HCT116 (cell line): ENCODE measurements around the gene GNA12. TPM values are rescaled to one million over a fixed set of nuclear protein-coding genes. Genes with fewer than 3 reads are reported as not detected.

Experiments used
- ATAC-seq: fragments of 200-7000 bp; cut with Tn5 transposase; 2 replicates; pipeline ENCODE4 v1.9.1; 2020; ENCODE audit warnings: mild to moderate bottlenecking, moderate library complexity
- BruUV-seq: library from RNA; stranded (reverse); fragments of 400-500 nt; replicated peaks from 2 replicates; lab custom pipeline; 2021; lab: Mats Ljungman, UMichigan
- CTCF ChIA-PET: fragments of 300-600 bp; sonication (Branson Sonifier 250); formaldehyde crosslinking; loops from one replicate; lab custom pipeline; 2021; ENCODE audit warnings: antibody characterized with exemption; lab: Charles Lee
- POLR2A ChIA-PET: fragments of 300-600, 350-600 bp; sonication (Branson Sonifier 250); formaldehyde crosslinking; loops from one replicate; lab custom pipeline; 2021; ENCODE audit warnings: antibody characterized with exemption; lab: Charles Lee
- RAD21 ChIA-PET, 2 experiments: fragments of 300-600 bp; sonication (Branson Sonifier 250); formaldehyde crosslinking; loops; one replicate each; lab custom pipeline; 2023; ENCODE audit warnings: low total read pairs in 2 of 2; ENCODE audit not compliant: uncharacterized antibody in 2 of 2, unreplicated experiment in 2 of 2, low non-redundant PET in 1 of 2; lab: Charles Lee
- DNase-seq: peaks from one replicate; pipeline ENCODE4 v3.0.0-alpha.2; 2010; ENCODE audit warnings: low read depth, low spot score
- H2AFZ ChIP-seq: fragments of 200-600 bp; shearing (Covaris generic), sonication (generic); 2 replicates; pipeline ENCODE4 v1.6.1; 2017; ENCODE audit warnings: low read depth, mixed run types, mixed read lengths, antibody characterized with exemption, low read length; ENCODE audit not compliant: poor library complexity, severe bottlenecking
- H3K27ac ChIP-seq: 2 replicates; pipeline ENCODE4 v1.5.1; 2012; ENCODE audit warnings: low read depth, low read length
- H3K27me3 ChIP-seq: fragments of 200-600 bp; sonication (generic); 2 replicates; pipeline ENCODE4 v1.6.1; 2016; ENCODE audit warnings: mixed run types, low read length, mixed read lengths; ENCODE audit not compliant: insufficient read depth
- H3K36me3 ChIP-seq, 2 experiments: fragments of 200-500 bp in 1 of 2; fragments of 200-600 bp in 1 of 2; sonication (Bioruptor generic) in 1 of 2; sonication (generic) in 1 of 2; 2 replicates each; pipeline versions ENCODE4 v1.5.1 to v1.6.1; 2014 to 2016; ENCODE audit warnings: low read length in 2 of 2, inconsistent platforms in 1 of 2, mixed read lengths in 1 of 2, mixed run types in 1 of 2; ENCODE audit not compliant: insufficient read depth in 2 of 2, control insufficient read depth in 1 of 2
- H3K4me1 ChIP-seq, 2 experiments: fragments of 200-600 bp in 1 of 2; sonication (generic) in 1 of 2; 2 replicates each; pipeline versions ENCODE4 v1.5.1 to v1.6.1; 2012 to 2017; ENCODE audit warnings: low read length in 2 of 2, inconsistent platforms in 1 of 2, mild to moderate bottlenecking in 1 of 2, mixed read lengths in 1 of 2, mixed run types in 1 of 2, moderate library complexity in 1 of 2; ENCODE audit not compliant: insufficient read depth in 2 of 2, control insufficient read depth in 1 of 2
- H3K4me2 ChIP-seq: fragments of 200-600 bp; sonication (generic); 2 replicates; pipeline ENCODE4 v1.6.1; 2017; ENCODE audit warnings: mixed run types, low read length, mixed read lengths
- H3K4me3 ChIP-seq, 2 experiments: fragments of 200-600 bp in 1 of 2; sonication (generic) in 1 of 2; replicated peaks in 1 of 2; 2 replicates each; pipeline ENCODE4 v1.5.1; 2011 to 2016; ENCODE audit warnings: low read length in 2 of 2, control low read depth in 1 of 2, low read depth in 1 of 2, mild to moderate bottlenecking in 1 of 2, mixed read lengths in 1 of 2, mixed run types in 1 of 2
- H3K79me2 ChIP-seq: fragments of 200-600 bp; sonication (generic); 2 replicates; pipeline ENCODE4 v1.6.1; 2017; ENCODE audit warnings: mild to moderate bottlenecking, mixed run types, low read length, moderate library complexity, mixed read lengths; ENCODE audit not compliant: insufficient read depth
- H3K9ac ChIP-seq: fragments of 200-600 bp; sonication (generic); 2 replicates; pipeline ENCODE4 v1.6.1; 2016; ENCODE audit warnings: low read length, mixed read lengths
- H3K9me2 ChIP-seq: fragments of 200-600 bp; sonication (generic), shearing (Covaris generic); 2 replicates; pipeline ENCODE4 v1.6.1; 2017; ENCODE audit warnings: mixed run types, mild to moderate bottlenecking, moderate library complexity; ENCODE audit not compliant: insufficient read depth
- H3K9me3 ChIP-seq, 2 experiments: fragments of 200-500 bp in 1 of 2; fragments of 200-600 bp in 1 of 2; sonication (Bioruptor generic) in 1 of 2; sonication (generic) in 1 of 2; 2 replicates each; pipeline ENCODE4 v1.6.1; 2014 to 2017; ENCODE audit warnings: low read length in 2 of 2, mixed read lengths in 2 of 2, inconsistent platforms in 1 of 2, low read depth in 1 of 2, mild to moderate bottlenecking in 1 of 2, mixed run types in 1 of 2, moderate library complexity in 1 of 2; ENCODE audit not compliant: control insufficient read depth in 1 of 2, insufficient read depth in 1 of 2
- H4K20me1 ChIP-seq: fragments of 200-600 bp; sonication (generic), shearing (Covaris generic); 2 replicates; pipeline ENCODE4 v1.6.1; 2017; ENCODE audit warnings: mixed run types, mild to moderate bottlenecking, moderate library complexity; ENCODE audit not compliant: insufficient read depth
- ATF3 ChIP-seq: IDR thresholded peaks from 2 replicates; pipeline ENCODE4 v1.6.1; 2012
- CEBPB ChIP-seq: IDR thresholded peaks from 2 replicates; pipeline ENCODE4 v1.6.1; 2012; ENCODE audit warnings: low read depth
- EGR1 ChIP-seq: IDR thresholded peaks from 2 replicates; pipeline ENCODE4 v1.6.1; 2012; ENCODE audit warnings: low read depth
- EZH2 ChIP-seq: fragments of 200-600 bp; sonication (generic); IDR thresholded peaks from 2 replicates; pipeline ENCODE4 v1.6.1; 2017; ENCODE audit warnings: antibody characterized with exemption, mixed run types
- MAX ChIP-seq: IDR thresholded peaks from 2 replicates; pipeline ENCODE4 v1.6.1; 2012
- POLR2A ChIP-seq: IDR thresholded peaks from 2 replicates; pipeline ENCODE4 v1.7.0; 2011; ENCODE audit warnings: borderline replicate concordance; ENCODE audit not compliant: insufficient read depth, insufficient read length; ENCODE audit errors: extremely low read depth
- SIN3A ChIP-seq: IDR thresholded peaks from 2 replicates; pipeline ENCODE4 v1.6.1; 2012; ENCODE audit warnings: low read depth
- SRF ChIP-seq: IDR thresholded peaks from 2 replicates; pipeline ENCODE4 v1.6.1; 2012; ENCODE audit warnings: low read depth
- YY1 ChIP-seq: IDR thresholded peaks from 2 replicates; pipeline ENCODE4 v1.6.1; 2011; ENCODE audit warnings: low read length, low read depth, moderate library complexity, mild to moderate bottlenecking; ENCODE audit not compliant: insufficient replicate concordance; ENCODE audit errors: extremely low read depth
- intact Hi-C: fragments of 100-400 bp; cut with micrococcal nuclease; formaldehyde crosslinking; loops from 2 replicates; pipeline ENCODE4 v1.10.0; 2022
- total RNA-seq: library from RNA; stranded (reverse); gene quantifications from one replicate; pipeline ENCODE4 v1.2.1, GENCODE V29; 2021; ENCODE audit not compliant: unreplicated experiment

Gene GNA12
- total RNA-seq, 1 experiment from 2014 or later: 32.6 TPM

GRCh38 chr7:2775376-2775775 is 68.7 kb downstream of the GNA12 start:
- no peak overlapping the region for H3K9ac ChIP-seq
- ChIA-PET CTCF (no interaction called here), RAD21 (no interaction called here), POLR2A (no interaction called here)
- H3K9me2 ChIP-seq: no peaks in the 10 kb centered on the region
- H3K4me2 ChIP-seq: no peak overlapping the region
- no TSS peak for BruUV-seq
- 0 out of 2 replicates have a peak, but pooled peaks cover 3% of the 10 kb centered on the region for H4K20me1 ChIP-seq
- peaks cover 0 to 4% of the 10 kb centered on the region in 2 experiments; a peak in 1 of 4 replicates for H3K36me3 ChIP-seq
- no peak overlapping the region for H3K4me3 ChIP-seq
- ATAC-seq (no peak), DNase-seq (no peak)
- no peak overlapping the region for H2AFZ ChIP-seq
- no peaks in the 10 kb centered on the region for H3K27me3 ChIP-seq
- H3K4me1 ChIP-seq: no peaks in the 10 kb centered on the region; a peak in 1 of 4 replicates
- no peaks in the 10 kb centered on the region for H3K9me3 ChIP-seq
- intact Hi-C loops: no loop called here
- H3K27ac ChIP-seq: no peak overlapping the region
- H3K79me2 ChIP-seq: no peaks in the 10 kb centered on the region
- TF ChIP-seq SRF (no peak), MAX (no peak), EZH2 (no peak), SIN3A (no peak)

GRCh38 chr7:2774935-2775334 is 69.2 kb downstream of the GNA12 start:
- CTCF ChIA-PET: no interaction called here

More at GRCh38 chr7:2774935-2775334, 69.2 kb downstream of the GNA12 start:
- ATAC-seq (no peak), DNase-seq (no peak)
- Histone ChIP-seq H3K9ac (no peak overlapping the region), H2AFZ (no peak overlapping the region), H3K27ac (no peak overlapping the region), H3K9me2 (no peaks in the 10 kb centered on the region), H3K79me2 (no peaks in the 10 kb centered on the region), H4K20me1 (0 out of 2 replicates have a peak, but pooled peaks cover 3% of the 10 kb centered on the region), H3K4me3 (no peak overlapping the region), H3K27me3 (no peaks in the 10 kb centered on the region), H3K4me2 (no peak overlapping the region), H3K36me3 (peaks cover 0 to 4% of the 10 kb centered on the region in 2 experiments; a peak in 1 of 4 replicates), H3K4me1 (no peaks in the 10 kb centered on the region; a peak in 1 of 4 replicates), H3K9me3 (no peaks in the 10 kb centered on the region)
- no peak for TF ChIP-seq EGR1
- no peak for TF ChIP-seq MAX
- TF ChIP-seq ATF3: no peak
- TF ChIP-seq YY1: no peak
- TF ChIP-seq POLR2A: no peak
- TF ChIP-seq CEBPB: no peak
- intact Hi-C loops: no loop called here
- ChIA-PET POLR2A (no interaction called here), RAD21 (no interaction called here)
- no TSS peak for BruUV-seq
